Iris pigment epithelial cell (primary cell): ENCODE data around the gene C8G.
A peak's percentile ranks its signal among the peaks of the same experiment; 100 is the strongest.

ENCODE experiments used
- DNase-seq: peaks from one replicate; pipeline ENCODE4 v3.0.0-alpha.2; 2011; ENCODE audit warnings: low read depth

Gene C8G

DNA sequence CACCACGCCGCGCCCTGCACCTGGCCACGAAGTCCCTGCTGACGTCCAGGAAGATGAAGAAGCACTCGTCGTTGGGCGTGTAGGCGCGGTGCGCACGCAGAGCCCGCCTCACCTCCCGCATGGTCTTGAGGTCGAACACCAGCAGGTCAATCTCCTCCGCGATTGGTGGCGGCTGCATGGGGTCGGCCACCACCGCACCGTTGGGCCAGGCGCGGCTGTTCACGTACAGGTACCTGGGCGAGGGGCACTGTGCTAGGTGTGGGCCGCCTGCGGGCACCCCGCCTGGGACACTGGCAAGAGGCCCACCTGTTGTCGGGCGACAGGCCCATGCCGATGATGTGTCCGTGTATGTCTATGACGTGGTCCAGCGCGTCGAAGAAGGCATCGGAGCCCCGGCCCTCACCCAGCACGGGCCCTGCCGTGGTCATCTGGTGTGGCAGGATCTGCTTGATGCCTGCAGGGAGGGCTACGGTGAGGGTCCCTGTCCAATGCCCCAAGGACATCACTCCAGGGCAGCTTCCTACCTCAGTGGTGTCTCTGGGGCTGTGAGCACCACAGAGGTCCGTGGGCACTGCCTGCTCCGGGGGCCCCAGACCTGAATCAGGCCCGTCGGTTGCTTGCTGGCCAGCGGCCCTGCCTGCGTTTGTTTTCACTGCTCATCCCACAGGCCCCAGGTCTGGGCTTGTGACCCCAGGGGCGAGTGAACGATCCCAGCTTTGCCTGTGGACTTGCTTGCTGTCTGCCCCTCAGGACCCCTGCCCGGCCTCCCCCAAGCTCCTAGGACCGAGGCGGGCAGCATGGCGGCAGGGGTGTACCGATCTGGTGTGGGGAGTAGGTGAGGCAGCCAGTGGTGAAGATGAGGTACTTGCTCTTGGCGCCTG, 3.6 kb upstream of the C8G start:
- DNase-seq = no peak

DNA sequence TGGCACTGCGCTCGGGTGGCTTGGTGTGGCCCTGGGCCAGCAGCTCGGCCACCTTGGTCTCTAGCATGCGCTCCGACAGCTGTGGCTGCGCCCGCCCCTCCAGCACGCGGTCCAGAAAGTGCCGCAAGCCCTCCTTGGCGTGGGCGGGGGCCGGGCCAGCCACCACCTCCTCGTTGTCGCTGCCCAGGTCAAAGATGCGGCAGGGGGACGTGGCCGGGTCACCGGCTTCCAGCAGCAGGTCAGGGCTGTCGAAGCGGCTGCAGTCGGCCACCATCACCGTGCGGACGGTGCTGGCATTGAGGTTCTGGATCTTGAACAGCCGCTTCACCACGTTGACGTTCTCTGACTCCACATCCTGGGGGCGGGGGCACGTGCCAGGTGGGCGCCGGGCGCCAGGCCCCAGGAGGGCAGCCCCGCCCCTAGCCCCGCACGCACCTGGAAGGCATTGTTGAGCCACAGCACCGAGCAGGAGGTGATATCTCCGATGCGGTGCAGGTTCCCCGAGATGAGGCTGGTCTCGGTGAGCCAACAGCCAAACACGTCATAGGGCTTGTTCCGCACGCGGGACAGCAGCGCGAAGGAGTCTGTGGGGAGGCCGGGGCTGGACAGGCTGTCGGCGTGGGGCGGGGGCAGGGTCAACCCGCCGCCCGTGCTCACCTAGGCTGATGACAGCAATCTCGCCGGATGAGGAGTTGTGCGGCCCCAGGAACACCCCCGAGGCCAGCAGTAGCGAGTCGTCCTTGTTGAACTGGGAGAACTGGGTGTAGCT, 2.7 kb upstream of the C8G start:
- DNase-seq = no peak

DNA sequence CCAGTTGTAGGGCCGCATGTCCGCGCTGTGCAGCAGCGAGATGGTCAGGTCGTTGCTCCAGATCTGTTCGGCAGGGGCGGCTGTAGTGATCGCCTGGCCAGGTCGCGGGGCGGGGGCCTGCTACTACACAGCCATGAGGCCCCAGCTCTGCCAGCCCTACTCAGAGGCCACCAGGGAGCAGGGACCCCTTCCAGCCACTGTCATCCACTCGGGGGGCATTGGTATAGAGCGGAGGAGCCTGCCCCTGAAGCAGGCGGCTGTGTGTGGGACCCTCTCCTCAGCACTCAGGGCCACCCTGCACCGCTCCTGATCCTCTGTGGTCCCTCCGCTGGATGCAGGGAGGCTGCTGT, 2.2 kb upstream of the C8G start:
- no peak for DNase-seq

DNA sequence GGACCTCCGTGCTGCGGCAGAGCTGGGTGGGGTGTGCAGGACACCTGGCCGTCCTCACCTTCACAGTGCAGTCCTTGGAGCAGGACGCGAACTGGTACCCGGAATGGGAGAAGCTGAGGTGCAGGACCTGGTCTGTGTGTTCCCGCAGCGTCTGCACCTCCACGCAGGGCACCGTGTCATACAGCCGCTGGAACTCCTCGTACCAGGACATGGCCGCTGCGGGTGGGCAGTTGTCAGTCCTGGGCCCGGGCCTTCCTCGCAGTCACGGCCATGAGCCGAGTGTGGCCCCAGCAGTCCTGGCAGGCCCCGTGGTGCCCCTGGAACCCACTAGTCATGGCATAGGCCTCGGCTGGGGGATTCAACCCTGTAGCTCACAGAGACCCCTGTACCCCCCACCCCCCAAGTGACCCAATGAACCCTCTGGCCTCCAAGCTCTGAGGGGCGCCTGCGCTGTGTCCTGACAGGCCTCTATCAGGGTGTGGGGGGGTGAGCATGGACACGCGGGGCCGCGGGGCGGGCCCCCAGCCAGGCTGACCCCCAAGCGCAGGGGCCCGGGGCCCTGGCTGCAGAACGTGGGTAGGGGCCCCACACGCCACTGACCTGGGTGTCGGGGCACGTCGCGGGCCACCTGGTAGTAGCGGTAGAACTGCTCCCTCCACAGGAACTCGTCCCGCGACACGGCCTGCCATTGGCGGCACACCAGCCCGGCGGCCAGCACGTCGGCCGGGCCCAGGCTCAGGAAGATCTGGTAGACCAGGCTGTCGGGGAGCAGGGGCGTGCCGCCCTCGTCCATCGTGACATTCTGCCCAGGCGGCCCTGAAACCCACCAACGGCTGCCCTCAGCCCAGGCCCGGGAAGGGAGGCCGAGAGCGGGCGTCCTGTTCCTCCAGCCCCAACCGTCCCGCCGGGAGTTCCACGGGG, 1.5 kb upstream of the C8G start:
- peak; percentile 54 for DNase-seq

DNA sequence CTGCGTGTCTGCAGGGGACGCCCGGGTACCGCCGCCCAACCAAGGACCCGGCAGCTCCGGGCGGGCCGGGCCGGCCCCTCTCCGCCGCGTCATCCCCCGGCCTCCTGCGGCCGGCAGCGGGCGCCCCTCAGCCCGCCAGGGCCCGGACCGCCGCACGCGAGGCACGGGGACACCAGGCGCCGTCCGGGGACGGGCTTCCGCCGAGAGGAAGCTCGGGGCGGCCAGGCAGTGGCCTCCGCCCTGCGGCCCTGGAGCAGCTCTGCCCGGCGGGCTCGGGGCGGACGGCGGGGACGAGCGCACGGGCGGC, 878 bp upstream of the C8G start:
- DNase-seq = peak; percentile 50

DNA sequence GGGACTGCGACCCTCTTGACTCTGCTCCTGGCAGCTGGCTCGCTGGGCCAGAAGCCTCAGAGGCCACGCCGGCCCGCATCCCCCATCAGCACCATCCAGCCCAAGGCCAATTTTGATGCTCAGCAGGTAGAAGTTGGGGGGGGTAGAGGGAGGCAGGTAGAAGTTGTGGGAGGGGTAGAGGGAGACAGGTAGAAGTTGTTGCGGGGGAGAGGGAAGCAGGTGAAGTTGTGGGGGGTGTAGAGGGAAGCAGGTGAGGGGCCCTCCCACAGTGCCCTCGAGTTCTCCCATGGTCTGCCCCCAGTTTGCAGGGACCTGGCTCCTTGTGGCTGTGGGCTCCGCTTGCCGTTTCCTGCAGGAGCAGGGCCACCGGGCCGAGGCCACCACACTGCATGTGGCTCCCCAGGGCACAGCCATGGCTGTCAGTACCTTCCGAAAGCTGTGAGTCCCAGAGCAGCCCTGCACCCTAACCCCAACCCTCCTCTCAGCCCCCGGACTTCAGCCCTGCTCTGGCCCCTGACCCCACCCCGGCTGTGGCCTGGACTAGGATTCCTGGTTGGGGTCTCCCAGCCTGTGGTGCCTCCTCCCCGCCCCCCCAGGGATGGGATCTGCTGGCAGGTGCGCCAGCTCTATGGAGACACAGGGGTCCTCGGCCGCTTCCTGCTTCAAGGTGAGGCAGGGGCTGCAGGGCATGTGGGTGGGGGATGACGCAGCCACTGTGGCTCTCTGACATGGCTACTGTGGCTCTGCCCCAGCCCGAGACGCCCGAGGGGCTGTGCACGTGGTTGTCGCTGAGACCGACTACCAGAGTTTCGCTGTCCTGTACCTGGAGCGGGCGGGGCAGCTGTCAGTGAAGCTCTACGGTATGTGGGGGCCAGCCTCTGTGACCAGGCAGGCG, 537 bp downstream of the C8G start:
- DNase-seq = no peak

DNA sequence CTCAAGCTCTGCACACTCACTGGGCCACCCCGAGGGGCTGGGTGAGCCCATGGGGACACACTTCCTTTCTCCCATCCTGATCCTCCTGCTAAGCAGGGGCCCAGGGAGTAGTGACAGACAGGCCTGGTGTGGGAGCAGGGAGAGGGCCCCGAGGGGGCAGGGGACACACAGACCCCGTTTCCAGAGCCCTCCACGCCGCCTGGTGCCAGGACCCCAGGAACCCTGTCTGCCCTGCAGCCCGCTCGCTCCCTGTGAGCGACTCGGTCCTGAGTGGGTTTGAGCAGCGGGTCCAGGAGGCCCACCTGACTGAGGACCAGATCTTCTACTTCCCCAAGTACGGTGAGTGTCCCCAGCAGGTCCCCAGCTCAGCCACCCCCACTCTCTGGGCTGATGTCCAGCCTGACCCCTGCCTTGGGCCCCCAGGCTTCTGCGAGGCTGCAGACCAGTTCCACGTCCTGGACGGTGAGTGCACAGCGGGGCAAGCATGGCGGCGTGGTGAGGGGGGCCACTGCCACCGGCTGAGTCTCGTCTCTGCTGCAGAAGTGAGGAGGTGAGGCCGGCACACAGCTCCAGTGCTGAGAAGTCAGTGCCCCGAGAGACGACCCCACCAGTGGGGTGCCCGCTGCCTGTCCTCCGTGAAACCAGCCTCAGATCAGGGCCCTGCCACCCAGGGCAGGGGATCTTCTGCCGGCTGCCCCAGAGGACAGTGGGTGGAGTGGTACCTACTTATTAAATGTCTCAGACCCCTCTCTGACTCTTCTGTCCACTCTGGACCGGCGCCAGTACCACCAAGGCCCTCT, 1.4 kb downstream of the C8G start:
- DNase-seq = no peak

DNA sequence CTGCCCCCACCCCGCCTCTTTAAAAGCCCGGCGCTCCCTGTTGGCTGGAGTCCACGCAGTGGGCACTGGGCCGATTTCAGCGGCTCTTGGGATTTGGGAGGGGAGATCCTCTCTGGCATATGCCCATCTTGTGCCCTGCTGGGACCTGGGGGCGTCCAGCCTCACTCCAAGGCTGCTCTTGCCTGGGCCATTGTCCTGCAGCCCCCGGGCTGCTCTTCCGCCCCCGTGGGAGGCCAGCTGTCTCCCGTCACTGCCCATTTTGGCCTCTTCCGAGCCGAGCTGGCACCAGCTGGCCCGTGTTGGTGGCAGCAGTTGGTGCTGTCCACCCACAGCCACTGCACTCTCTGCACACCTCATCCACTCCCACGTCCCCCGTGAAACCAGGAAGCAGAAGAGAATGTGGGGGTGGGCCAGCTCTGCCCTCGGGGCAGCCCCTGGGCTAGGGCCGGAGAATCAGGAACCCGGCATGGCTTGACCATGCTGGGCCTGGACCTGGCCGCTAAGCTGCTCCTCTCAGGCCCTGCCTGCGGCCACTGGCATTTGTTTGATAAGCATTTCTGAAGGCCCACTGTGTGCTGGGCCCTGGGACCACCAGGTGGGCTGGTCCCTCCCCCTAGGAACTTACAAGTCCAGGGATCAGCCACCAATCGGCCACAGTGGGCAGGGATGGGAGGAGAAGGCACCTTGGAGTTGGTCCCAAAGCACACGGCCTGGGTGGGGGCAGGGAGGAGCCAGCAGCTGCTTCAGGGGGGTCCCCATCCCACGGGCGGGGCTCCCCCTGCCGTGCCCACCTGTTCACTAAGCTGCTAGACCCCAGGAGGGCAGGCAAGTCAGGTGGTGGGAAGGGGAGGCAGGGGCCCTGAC, 2.2 kb downstream of the C8G start:
- no peak for DNase-seq

DNA sequence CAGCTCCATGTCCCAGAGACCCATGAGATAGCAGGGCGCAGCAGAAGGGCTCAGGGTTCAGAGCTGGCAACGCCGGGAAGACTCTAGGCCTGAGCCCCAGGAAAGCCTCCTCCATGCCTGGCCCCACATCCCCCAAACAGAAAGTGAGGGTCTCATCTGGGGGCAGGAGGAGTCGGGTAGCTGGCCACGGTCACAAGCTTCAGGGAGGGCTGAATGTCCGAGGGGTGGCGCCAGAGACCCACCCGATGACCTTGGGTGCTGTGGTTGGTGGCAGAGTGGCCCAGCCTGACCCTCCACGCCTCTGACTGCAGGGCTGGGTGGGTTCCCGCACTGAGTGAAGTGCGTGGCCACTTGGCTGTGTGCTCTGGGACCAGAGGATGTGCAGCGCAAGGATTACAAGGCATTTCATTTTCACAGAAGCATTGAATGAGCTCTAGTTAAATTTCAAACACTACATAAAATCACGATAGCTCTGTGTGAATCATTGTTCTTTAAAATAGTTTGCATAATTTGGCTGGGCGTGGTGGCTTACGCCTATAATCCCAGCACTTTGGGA, 3.0 kb downstream of the C8G start:
- peak; percentile 26 for DNase-seq

DNA sequence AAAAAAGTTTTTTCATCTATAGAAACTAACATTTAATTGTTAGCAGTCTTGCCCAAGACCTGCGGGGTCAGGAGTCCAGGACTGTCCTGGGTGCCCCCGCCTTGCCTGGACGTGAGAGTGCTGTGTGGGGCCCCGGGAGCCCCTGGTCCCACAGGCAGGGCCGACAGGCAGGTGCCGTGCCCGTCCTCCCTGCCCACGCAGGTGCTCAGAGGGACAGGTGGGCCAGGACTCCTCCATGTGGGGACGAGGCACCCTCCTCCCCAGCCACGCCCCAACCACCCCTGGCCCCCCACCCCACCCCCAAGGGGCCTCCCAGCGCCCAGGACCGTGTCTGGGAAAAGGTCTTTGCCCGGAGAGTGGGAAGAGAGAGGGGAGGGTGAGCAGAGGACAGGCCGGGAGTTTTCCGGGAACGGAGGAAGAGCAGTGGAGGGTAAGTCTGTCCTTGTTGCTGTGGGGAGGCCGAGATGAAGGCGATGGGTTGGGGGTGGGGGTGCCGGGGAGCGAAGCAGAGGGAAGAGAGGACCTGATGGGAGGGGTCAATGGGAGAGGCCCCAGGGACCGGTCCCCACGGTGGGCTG, 4.3 kb downstream of the C8G start:
- no peak for DNase-seq

DNA sequence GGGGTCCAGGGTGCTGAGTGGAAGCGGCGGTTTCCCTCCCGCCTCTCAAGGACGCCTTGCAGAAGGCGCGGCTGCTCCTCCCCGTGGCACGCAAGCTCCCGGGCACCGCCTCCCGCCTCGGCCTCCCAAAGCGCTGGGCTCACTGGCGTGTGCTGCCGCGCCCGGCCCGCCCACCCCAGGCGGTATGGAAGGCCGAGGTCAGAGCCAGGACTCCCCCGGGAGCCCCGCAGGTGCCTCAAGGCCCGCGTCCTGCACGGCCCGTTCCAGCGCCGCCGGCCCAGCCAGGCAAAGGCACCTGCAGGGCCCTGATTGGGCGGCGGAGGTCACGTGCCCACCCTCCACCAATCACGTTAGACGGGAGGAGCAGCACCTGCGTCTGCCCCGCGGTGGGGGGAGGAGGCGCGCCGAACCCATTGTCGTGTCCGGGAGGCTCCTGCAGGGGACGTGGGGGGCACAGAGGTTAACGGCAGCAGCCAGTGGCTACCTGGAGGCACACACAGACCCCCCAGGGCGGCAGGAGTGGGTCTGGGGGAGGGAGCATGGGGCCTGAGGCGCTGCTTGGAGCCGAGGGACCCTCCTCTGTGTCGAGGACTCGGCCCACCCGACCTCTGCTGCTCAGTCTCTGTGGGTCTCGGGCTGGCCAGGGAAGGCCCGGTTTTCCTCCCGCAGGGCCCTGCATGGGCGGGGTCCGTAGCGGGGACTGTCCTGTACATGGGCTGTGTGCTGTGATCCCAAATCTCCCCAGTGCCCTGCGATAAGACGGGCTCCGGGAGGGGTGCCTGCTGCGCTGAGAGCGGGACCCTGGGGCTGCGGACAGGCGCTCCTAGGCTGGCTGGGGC, 5.0 kb downstream of the C8G start:
- peak; percentile 72 for DNase-seq

DNA sequence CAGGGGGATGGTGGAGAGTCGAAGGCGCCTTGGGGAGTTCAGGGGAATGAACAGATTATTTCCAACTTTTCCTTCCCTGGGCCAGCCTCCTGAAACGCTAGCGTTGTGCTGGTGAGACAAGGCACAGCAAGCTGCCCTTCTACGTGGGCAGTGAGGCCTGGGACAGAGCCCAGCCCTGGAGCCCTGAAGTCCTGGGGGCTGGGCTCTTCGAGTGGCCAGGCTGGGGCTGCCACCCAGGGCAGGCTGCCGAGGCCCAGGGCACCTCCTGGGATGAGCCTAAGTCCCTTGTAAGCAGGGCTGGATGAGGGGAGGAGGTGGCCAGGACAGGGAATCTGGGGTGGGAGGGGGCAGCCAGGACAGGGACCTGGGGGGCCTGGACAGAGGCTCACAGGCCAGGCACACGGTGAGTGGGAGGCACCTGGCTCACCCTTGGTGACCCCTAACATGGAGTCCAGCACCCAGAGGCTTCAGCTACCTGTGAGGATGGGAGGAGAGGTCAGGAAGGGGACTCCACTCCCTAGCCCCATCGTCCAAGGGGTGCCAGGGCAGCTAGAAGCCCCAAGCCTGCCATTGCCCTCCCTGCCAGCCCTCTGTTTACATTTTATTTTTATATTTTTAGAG, 5.7 kb downstream of the C8G start:
- no peak for DNase-seq

DNA sequence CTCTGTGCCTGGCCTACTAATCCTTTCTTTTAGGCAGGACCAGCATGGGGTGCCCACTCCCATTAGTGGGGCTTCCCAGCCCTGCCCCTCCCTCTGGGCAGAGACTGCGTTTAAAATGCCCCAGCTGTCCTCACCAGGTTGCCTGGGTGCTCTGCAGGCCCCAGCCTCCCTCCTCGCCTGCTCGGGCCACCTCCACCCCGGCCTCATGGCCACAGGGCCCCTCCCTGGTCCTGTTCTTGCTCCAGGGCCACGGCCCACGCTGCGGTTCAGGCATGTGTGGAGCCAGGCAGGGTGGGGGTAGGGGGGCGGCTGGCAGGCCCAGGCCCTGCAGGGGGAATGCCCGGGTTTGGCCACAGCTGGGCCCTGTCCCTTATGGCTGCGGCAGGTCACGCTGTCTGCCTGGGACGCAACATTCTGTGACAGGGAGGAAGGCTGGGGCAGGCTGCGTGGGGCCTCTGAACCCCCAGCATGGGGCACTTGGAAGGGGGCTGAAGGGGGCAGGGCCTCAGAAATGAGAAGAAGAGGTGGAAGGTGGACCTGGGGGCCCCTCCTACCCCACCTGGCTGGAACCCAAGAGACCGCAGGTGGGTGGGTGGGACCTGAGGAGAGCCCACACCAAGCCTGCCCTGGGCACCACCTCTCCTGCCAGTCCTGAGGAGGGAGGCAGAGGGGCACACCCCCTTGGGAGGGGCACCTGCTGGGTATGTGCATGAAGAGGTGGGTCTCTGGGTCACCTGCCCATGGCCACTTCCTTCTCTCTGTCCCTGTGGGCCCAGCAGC, 6.7 kb downstream of the C8G start, which contains the start of gene LCN12:
Gene LCN12, plus strand, starts transcription at position 733 of the 780 bp plus-strand sequence. CDS start 55 bp downstream, outside the sequence.
- no peak for DNase-seq

DNA sequence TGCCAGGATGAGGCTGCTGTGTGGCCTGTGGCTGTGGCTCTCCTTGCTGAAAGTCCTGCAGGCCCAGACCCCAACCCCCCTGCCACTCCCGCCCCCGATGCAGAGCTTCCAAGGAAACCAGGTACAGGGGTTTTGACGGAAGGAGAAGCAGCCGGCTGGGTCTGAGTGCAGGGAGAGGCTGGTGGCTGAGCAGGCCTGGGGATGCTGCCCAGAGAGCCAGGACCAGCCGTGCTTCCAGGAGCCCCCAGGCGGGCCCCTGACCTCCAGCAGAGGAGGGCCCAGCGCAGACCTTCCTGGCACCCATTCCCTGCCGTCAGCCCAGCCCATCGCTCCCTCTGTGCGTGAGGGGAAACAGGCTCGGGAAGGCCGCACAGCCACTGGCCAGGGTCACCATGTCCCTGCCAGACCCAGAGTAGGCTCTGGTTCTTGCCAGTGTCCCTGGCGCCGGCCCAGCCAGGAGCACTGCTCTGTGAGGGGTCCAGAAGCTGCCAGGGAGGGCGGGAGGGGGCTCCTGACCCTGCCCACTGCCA, 7.3 kb downstream of the C8G start:
- no peak for DNase-seq

DNA sequence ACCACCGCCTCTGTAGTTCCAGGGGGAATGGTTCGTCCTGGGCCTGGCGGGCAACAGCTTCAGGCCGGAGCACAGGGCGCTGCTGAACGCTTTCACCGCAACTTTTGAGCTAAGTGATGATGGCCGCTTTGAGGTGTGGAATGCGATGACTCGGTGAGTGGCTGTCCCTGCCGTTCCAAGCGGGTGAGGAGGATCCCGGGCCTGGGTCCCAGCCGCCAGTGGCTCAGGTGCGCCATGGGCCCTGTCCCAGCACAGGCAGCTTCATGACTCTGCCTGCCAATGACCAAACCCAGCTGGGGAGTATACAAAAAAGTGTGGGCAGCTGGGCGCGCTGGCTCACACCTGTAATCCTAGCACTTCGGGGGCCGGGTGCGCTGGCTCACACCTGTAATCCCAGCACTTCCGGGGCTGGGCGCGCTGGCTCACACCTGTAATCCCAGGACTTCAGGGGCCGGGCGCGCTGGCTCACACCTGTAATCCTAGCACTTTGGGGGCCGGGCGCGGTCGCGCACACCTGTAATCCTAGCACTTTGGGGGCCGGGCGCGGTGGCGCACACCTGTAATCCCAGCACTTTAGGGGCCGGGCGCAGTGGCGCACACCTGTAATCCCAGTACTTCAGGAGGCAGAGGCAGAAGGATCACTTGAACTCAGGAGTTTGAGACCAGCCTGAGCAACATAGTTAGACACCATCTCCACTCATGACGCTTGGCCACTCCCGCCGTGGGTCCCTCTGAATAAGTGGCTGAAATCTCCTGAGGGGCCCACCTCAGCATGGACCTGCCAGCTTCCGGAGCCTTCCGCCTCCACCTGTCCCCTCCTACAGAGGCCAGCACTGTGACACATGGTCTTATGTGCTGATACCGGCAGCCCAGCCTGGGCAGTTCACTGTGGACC, 8.1 kb downstream of the C8G start:
- no peak for DNase-seq
